Naive thymus-derived CD4-positive, alpha-beta T cell (primary cell): ENCODE data around the gene LAMA5. TPM values are rescaled to one million over a fixed set of nuclear protein-coding genes. Genes with fewer than 3 reads are reported as not detected.

Source experiments
- ATAC-seq: fragments of 150-1000 bp; cut with Tn5 transposase; 2 replicates; pipeline ENCODE4 v1.10.0; 2021; ENCODE audit warnings: mild to moderate bottlenecking, moderate library complexity
- CTCF ChIA-PET: fragments of 350-600 bp; sonication (Branson Sonifier 250); formaldehyde crosslinking; loops from one replicate; lab custom pipeline; 2021; ENCODE audit warnings: antibody characterized with exemption; lab: Charles Lee
- POLR2A ChIA-PET: fragments of 350-600 bp; sonication (Branson Sonifier 250); formaldehyde crosslinking; loops from one replicate; lab custom pipeline; 2021; ENCODE audit warnings: antibody characterized with exemption, inconsistent platforms; lab: Charles Lee
- DNase-seq, 9 donors: peaks; one replicate each; pipeline versions ENCODE4 v3.0.0 to v3.0.0-alpha.2; 2020 to 2022; ENCODE audit warnings: mixed read lengths in 1 of 9
- H3K27ac ChIP-seq: one replicate; pipeline ENCODE4 v1.7.0; 2013; ENCODE audit warnings: mild to moderate bottlenecking, low read depth, low read length, moderate library complexity
- H3K27me3 ChIP-seq, 2 donors: one replicate each; pipeline ENCODE4 v1.7.0; 2013; ENCODE audit warnings: low read length in 2 of 2, mild to moderate bottlenecking in 2 of 2, moderate library complexity in 2 of 2; ENCODE audit not compliant: control insufficient read depth in 2 of 2, insufficient read depth in 2 of 2
- H3K36me3 ChIP-seq, 3 experiments: 1 replicate in 2 of 3; 2 replicates in 1 of 3; pipeline ENCODE4 v1.7.0; 2013; ENCODE audit warnings: low read length in 3 of 3, mild to moderate bottlenecking in 3 of 3, moderate library complexity in 1 of 3; ENCODE audit not compliant: insufficient read depth in 3 of 3, control insufficient read depth in 2 of 3
- H3K4me1 ChIP-seq, 2 donors: one replicate each; pipeline ENCODE4 v1.7.0; 2013; ENCODE audit warnings: low read length in 2 of 2, mild to moderate bottlenecking in 2 of 2, moderate library complexity in 1 of 2; ENCODE audit not compliant: control insufficient read depth in 2 of 2, insufficient read depth in 2 of 2
- H3K4me3 ChIP-seq: 2 replicates; pipeline ENCODE4 v1.7.0; 2013; ENCODE audit warnings: mild to moderate bottlenecking, low read length
- H3K9me3 ChIP-seq, 3 experiments: 1 replicate in 2 of 3; 2 replicates in 1 of 3; pipeline ENCODE4 v1.7.0; 2013; ENCODE audit warnings: low read length in 3 of 3; ENCODE audit not compliant: control insufficient read depth in 2 of 3
- H3K27ac Mint-ChIP-seq, 9 donors: one replicate each; pipeline ENCODE4 v1.8.0; 2020 to 2022; ENCODE audit warnings: mixed read lengths in 9 of 9, mild to moderate bottlenecking in 8 of 9, moderate library complexity in 5 of 9, inconsistent platforms in 2 of 9
- H3K27me3 Mint-ChIP-seq, 5 donors: one replicate each; pipeline ENCODE4 v1.8.0; 2021 to 2022; ENCODE audit warnings: mixed read lengths in 5 of 5, mild to moderate bottlenecking in 1 of 5
- H3K36me3 Mint-ChIP-seq, 5 donors: one replicate each; pipeline ENCODE4 v1.8.0; 2020 to 2022; ENCODE audit warnings: mixed read lengths in 5 of 5, mild to moderate bottlenecking in 3 of 5, inconsistent platforms in 1 of 5
- H3K4me1 Mint-ChIP-seq, 7 donors: one replicate each; pipeline ENCODE4 v1.8.0; 2020 to 2022; ENCODE audit warnings: mixed read lengths in 7 of 7, mild to moderate bottlenecking in 3 of 7, inconsistent platforms in 1 of 7
- H3K4me3 Mint-ChIP-seq, 10 donors: one replicate each; pipeline ENCODE4 v1.8.0; 2020 to 2022; ENCODE audit warnings: mild to moderate bottlenecking in 10 of 10, mixed read lengths in 10 of 10, moderate library complexity in 6 of 10, inconsistent platforms in 2 of 10
- H3K9me3 Mint-ChIP-seq, 11 donors: one replicate each; pipeline ENCODE4 v1.8.0; 2020 to 2022; ENCODE audit warnings: mixed read lengths in 11 of 11, mild to moderate bottlenecking in 4 of 11, inconsistent platforms in 1 of 11, moderate library complexity in 1 of 11
- intact Hi-C, 2 donors: fragments of 100-400 bp; cut with micrococcal nuclease; formaldehyde crosslinking; loops; one replicate each; pipeline ENCODE4 v1.15.1; 2023
- polyA plus RNA-seq, 2 donors: library from polyadenylated mRNA; unstranded; fragments of 300-500 nt; fragmentation: Illumina TruSeq; gene quantifications; one replicate each; pipeline ENCODE4 v1.2.3, GENCODE V29; 2021
- total RNA-seq, 6 experiments: library from RNA in 5 of 6; stranded (reverse) in 5 of 6; gene quantifications; 1 replicate in 5 of 6; 2 replicates in 1 of 6; pipeline ENCODE4 v1.2.3 and lab custom pipeline; 2021 to 2026

Gene LAMA5
- total and polyA plus RNA-seq, 7 experiments from 2014 or later = 0.05 to 1.3 (median 0.57) TPM; not detected in 2

GRCh38 chr20:62362991-62363919 is 3.9 kb downstream of the LAMA5 start:
- intact Hi-C loops = no loop called here
- no peak overlapping the region for H3K4me3 ChIP-seq
- Mint-ChIP-seq H3K27ac (no peak overlapping the region), H3K36me3 (no peaks in the 10 kb centered on the region), H3K4me1 (peaks cover 0 to 5% (median 0%) of the 10 kb centered on the region in 7 donors), H3K9me3 (no peaks in the 10 kb centered on the region), H3K4me3 (no peak overlapping the region), H3K27me3 (peaks cover 9 to 21% (median 18%) of the 10 kb centered on the region in 5 donors)
- no peaks in the 10 kb centered on the region for H3K9me3 ChIP-seq
- no peaks in the 10 kb centered on the region for H3K36me3 ChIP-seq
- peaks cover 0 to 16% of the 10 kb centered on the region in 2 donors for H3K27me3 ChIP-seq
- CTCF ChIA-PET = no interaction called here
- H3K27ac ChIP-seq = no peak overlapping the region
- POLR2A ChIA-PET = no interaction called here
- DNase-seq = no peak
- peaks cover 0 to 11% of the 10 kb centered on the region in 2 donors for H3K4me1 ChIP-seq
- ATAC-seq = no peak

- no peaks in the 10 kb centered on the region for H3K36me3 Mint-ChIP-seq
- peaks cover 0 to 4% (median 0%) of the 10 kb centered on the region in 7 donors for H3K4me1 Mint-ChIP-seq
- POLR2A ChIA-PET = no interaction called here
- Histone ChIP-seq H3K27ac (no peak overlapping the region), H3K4me3 (no peak overlapping the region), H3K4me1 (peaks cover 0 to 9% of the 10 kb centered on the region in 2 donors), H3K9me3 (no peaks in the 10 kb centered on the region), H3K27me3 (peaks cover 0 to 9% of the 10 kb centered on the region in 2 donors), H3K36me3 (no peaks in the 10 kb centered on the region)
- peaks cover 9 to 21% (median 14%) of the 10 kb centered on the region in 5 donors for H3K27me3 Mint-ChIP-seq
- no peak overlapping the region for H3K4me3 Mint-ChIP-seq
- DNase-seq (no peak), ATAC-seq (no peak)
- CTCF ChIA-PET = no interaction called here
- intact Hi-C loops = no loop called here
- H3K9me3 Mint-ChIP-seq = no peaks in the 10 kb centered on the region
- H3K27ac Mint-ChIP-seq = no peak overlapping the region
These were observed 4.5 kb downstream of the LAMA5 start for GRCh38 chr20:62362590-62362940.

- H3K4me1 Mint-ChIP-seq = peaks cover 0 to 4% (median 0%) of the 10 kb centered on the region in 7 donors
- no peaks in the 10 kb centered on the region for H3K9me3 Mint-ChIP-seq
- no peaks in the 10 kb centered on the region for H3K9me3 ChIP-seq
- no peak overlapping the region for H3K27ac ChIP-seq
- H3K4me1 ChIP-seq = peaks cover 0 to 7% of the 10 kb centered on the region in 2 donors
- H3K36me3 Mint-ChIP-seq = no peaks in the 10 kb centered on the region
- no peak overlapping the region for H3K27ac Mint-ChIP-seq
- ATAC-seq = no peak
- intact Hi-C loops = no loop called here
- no peaks in the 10 kb centered on the region for H3K36me3 ChIP-seq
- no peak for DNase-seq
- ChIA-PET POLR2A (no interaction called here), CTCF (no interaction called here)
- no peak overlapping the region for H3K4me3 Mint-ChIP-seq
- peaks cover 9 to 21% (median 13%) of the 10 kb centered on the region in 5 donors for H3K27me3 Mint-ChIP-seq
- no peak overlapping the region for H3K4me3 ChIP-seq
- peaks cover 0 to 6% of the 10 kb centered on the region in 2 donors for H3K27me3 ChIP-seq
These were observed 5.1 kb downstream of the LAMA5 start for GRCh38 chr20:62361799-62362589.

GRCh38 chr20:62360854-62361798 is 6.0 kb downstream of the LAMA5 start:
- CTCF ChIA-PET = no interaction called here
- Histone ChIP-seq H3K9me3 (no peaks in the 10 kb centered on the region), H3K4me3 (no peak overlapping the region), H3K27me3 (peaks cover 0 to 4% of the 10 kb centered on the region in 2 donors), H3K36me3 (no peaks in the 10 kb centered on the region), H3K27ac (no peak overlapping the region), H3K4me1 (peaks cover 0 to 3% of the 10 kb centered on the region in 2 donors)
- intact Hi-C loops = no loop called here
- H3K36me3 Mint-ChIP-seq = no peaks in the 10 kb centered on the region
- H3K27ac Mint-ChIP-seq = no peak overlapping the region
- no peaks in the 10 kb centered on the region for H3K9me3 Mint-ChIP-seq
- ATAC-seq = no peak
- peaks cover 0 to 4% (median 0%) of the 10 kb centered on the region in 7 donors for H3K4me1 Mint-ChIP-seq
- POLR2A ChIA-PET = no interaction called here
- H3K27me3 Mint-ChIP-seq = peaks cover 9 to 21% (median 13%) of the 10 kb centered on the region in 5 donors
- no peak overlapping the region for H3K4me3 Mint-ChIP-seq
- no peak for DNase-seq

GRCh38 chr20:62359491-62360121 is 7.5 kb downstream of the LAMA5 start:
- H3K27me3 Mint-ChIP-seq = peaks cover under 1 to 10% (median 4%) of the 10 kb centered on the region in 5 donors
- H3K9me3 ChIP-seq = no peaks in the 10 kb centered on the region
- ChIA-PET CTCF (no interaction called here), POLR2A (no interaction called here)
- H3K27ac Mint-ChIP-seq = no peak overlapping the region
- no peak for ATAC-seq
- no peak overlapping the region for H3K4me3 ChIP-seq
- no peaks in the 10 kb centered on the region for H3K4me1 ChIP-seq
- no peak overlapping the region for H3K4me3 Mint-ChIP-seq
- no peaks in the 10 kb centered on the region for H3K36me3 Mint-ChIP-seq
- no peak for DNase-seq
- H3K27ac ChIP-seq = no peak overlapping the region
- no peaks in the 10 kb centered on the region for H3K27me3 ChIP-seq
- intact Hi-C loops = no loop called here
- H3K36me3 ChIP-seq = no peaks in the 10 kb centered on the region
- no peaks in the 10 kb centered on the region for H3K4me1 Mint-ChIP-seq
- no peaks in the 10 kb centered on the region for H3K9me3 Mint-ChIP-seq

- DNase-seq (peak in 1 of 9 donors; percentile 5), ATAC-seq (no peak)
- Mint-ChIP-seq H3K27ac (no peak overlapping the region), H3K4me1 (no peaks in the 10 kb centered on the region), H3K9me3 (no peaks in the 10 kb centered on the region), H3K4me3 (no peak overlapping the region), H3K36me3 (no peaks in the 10 kb centered on the region), H3K27me3 (peaks cover 0 to 9% (median 3%) of the 10 kb centered on the region in 5 donors)
- H3K9me3 ChIP-seq = no peaks in the 10 kb centered on the region
- H3K27me3 ChIP-seq = no peaks in the 10 kb centered on the region
- H3K4me1 ChIP-seq = no peaks in the 10 kb centered on the region
- intact Hi-C loops = no loop called here
- H3K27ac ChIP-seq = no peak overlapping the region
- ChIA-PET POLR2A (no interaction called here), CTCF (no interaction called here)
- H3K4me3 ChIP-seq = no peak overlapping the region
- no peaks in the 10 kb centered on the region for H3K36me3 ChIP-seq
These were observed 8.0 kb downstream of the LAMA5 start for GRCh38 chr20:62359043-62359490.
